ENCODE results near the gene RAD51AP2. TPM values are rescaled to one million over a fixed set of nuclear protein-coding genes. Genes with fewer than 3 reads are reported as not detected.

The RAD51AP2 gene
- total and polyA plus RNA-seq, 2 donors (not counting 3 experiments of a cell fraction or from before 2014, with no cell fraction given) = not detected

DNA sequence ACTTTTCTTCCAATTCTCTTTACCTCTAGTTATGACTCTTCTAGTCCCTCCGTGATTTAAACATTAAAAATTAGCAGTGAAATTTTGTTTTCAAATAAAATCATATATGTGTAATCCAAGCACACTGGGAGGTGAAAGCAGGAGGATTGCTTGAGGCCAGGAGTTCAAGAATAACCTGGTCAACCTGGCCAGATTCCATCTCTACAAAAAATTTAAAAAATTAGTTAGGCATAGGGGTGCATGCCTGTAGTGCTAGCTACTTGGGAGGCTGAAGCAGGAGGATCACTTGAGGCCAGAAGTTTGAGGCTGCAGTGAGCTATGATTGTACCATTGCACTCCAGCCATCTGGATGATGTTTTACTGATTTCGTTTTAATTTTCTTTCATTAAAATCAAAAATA, 15.3 kb upstream of the RAD51AP2 start:
- no peaks in the 10 kb centered on the region for H3K9me1 ChIP-seq (replicated peaks; ENCODE audit: control insufficient read depth, extremely low read depth, insufficient read depth, low read length)
- no peaks in the 10 kb centered on the region for H4K20me1 ChIP-seq (replicated peaks; ENCODE audit: control insufficient read depth, extremely low read depth, insufficient read depth, low read length)
- no peak overlapping the region for H3K4me2 ChIP-seq (ENCODE audit: insufficient read depth, low read length)
- FAIRE-seq (no peak), DNase-seq (ENCODE audit: low read depth, low spot score) (no peak)
- BruUV-seq (replicated peaks) = no TSS peak
- H3K9ac ChIP-seq (replicated peaks; ENCODE audit: extremely low read depth, insufficient read depth, low read length) = no peak overlapping the region
- TF ChIP-seq JUN (IDR thresholded peaks at IDR 0.05; ENCODE audit: borderline replicate concordance, insufficient read depth, insufficient read length, low read depth) (no peak), FOS (IDR thresholded peaks at IDR 0.05; ENCODE audit: borderline replicate concordance, insufficient read depth, low read length) (no peak), CTCF (IDR thresholded peaks at IDR 0.05; ENCODE audit: extremely low read depth in 1 of 2, insufficient read depth in 1 of 2, low read depth in 1 of 2, low read length in 2 of 2) (no peak), POLR2AphosphoS5 (IDR thresholded peaks at IDR 0.05; ENCODE audit: insufficient read depth, low read depth, low read length) (no peak), GATA2 (IDR thresholded peaks at IDR 0.05; ENCODE audit: insufficient read depth, insufficient read length, low read depth, low read length) (no peak)
- peaks cover 15 to 19% of the 10 kb centered on the region in 2 experiments for H3K27me3 ChIP-seq (ENCODE audit: control insufficient read depth in 2 of 2, insufficient read depth in 2 of 2, low read length in 2 of 2)
- H3K4me3 ChIP-seq (replicated peaks in 1 of 3; ENCODE audit: insufficient read depth in 1 of 3, low read depth in 1 of 3, low read length in 3 of 3) = no peak overlapping the region
- H2AFZ ChIP-seq (ENCODE audit: low read depth, low read length) = no peak overlapping the region
- no peaks in the 10 kb centered on the region for H3K79me2 ChIP-seq (ENCODE audit: control insufficient read depth, insufficient read depth, low read length)
- ChIA-PET CTCF (no interaction called here), POLR2A (no interaction called here)
- dilution Hi-C loops (cut with MboI; ENCODE audit: extremely low pct_ligation_motif_present, low sequenced_read_pairs) (no loop called here), intact Hi-C loops (cut with micrococcal nuclease) (no loop called here)
- H3K36me3 ChIP-seq (ENCODE audit: control insufficient read depth in 2 of 2, extremely low read depth in 1 of 2, insufficient read depth in 2 of 2, low read length in 2 of 2) = no peaks in the 10 kb centered on the region
- peaks cover 6% of the 10 kb centered on the region for H3K4me1 ChIP-seq (ENCODE audit: control insufficient read depth, extremely low read depth, insufficient read depth, low read length)
- no peak overlapping the region for H3K27ac ChIP-seq (ENCODE audit: insufficient read depth, low read depth, low read length)
- no peaks in the 10 kb centered on the region for H3K9me3 ChIP-seq (replicated peaks; ENCODE audit: control insufficient read depth, insufficient read depth, low read length)

- no peak overlapping the region for H3K27ac ChIP-seq (ENCODE audit: insufficient read depth, low read depth, low read length)
- ChIA-PET CTCF (no interaction called here), POLR2A (no interaction called here)
- intact Hi-C loops (cut with micrococcal nuclease) = no loop called here
- H3K9me3 ChIP-seq (replicated peaks; ENCODE audit: control insufficient read depth, insufficient read depth, low read length) = no peaks in the 10 kb centered on the region
- no peaks in the 10 kb centered on the region for H3K36me3 ChIP-seq (ENCODE audit: control insufficient read depth in 2 of 2, extremely low read depth in 1 of 2, insufficient read depth in 2 of 2, low read length in 2 of 2)
- DNase-seq (ENCODE audit: low read depth, low spot score) = no peak
- FAIRE-seq = no peak
- H3K9ac ChIP-seq (replicated peaks; ENCODE audit: extremely low read depth, insufficient read depth, low read length) = no peak overlapping the region
- TF ChIP-seq POLR2AphosphoS5 (IDR thresholded peaks at IDR 0.05; ENCODE audit: insufficient read depth, low read depth, low read length) (no peak), JUN (IDR thresholded peaks at IDR 0.05; ENCODE audit: borderline replicate concordance, insufficient read depth, insufficient read length, low read depth) (no peak), EZH2 (IDR thresholded peaks at IDR 0.05; ENCODE audit: borderline replicate concordance, low read depth, low read length, severe bottlenecking) (no peak), GATA2 (IDR thresholded peaks at IDR 0.05; ENCODE audit: insufficient read depth, insufficient read length, low read depth, low read length) (no peak), CTCF (IDR thresholded peaks at IDR 0.05; ENCODE audit: extremely low read depth in 1 of 2, insufficient read depth in 1 of 2, low read depth in 1 of 2, low read length in 2 of 2) (no peak), FOS (IDR thresholded peaks at IDR 0.05; ENCODE audit: borderline replicate concordance, insufficient read depth, low read length) (no peak), MYC (IDR thresholded peaks at IDR 0.05; ENCODE audit: low read depth, low read length) (no peak), POLR2A (IDR thresholded peaks at IDR 0.05; ENCODE audit: low read depth, low read length) (no peak)
- TF ChIP-seq, protein P1, sequence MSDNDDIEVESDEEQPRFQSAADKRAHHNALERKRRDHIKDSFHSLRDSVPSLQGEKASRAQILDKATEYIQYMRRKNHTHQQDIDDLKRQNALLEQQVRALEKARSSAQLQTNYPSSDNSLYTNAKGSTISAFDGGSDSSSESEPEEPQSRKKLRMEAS (IDR thresholded peaks at IDR 0.05; ENCODE audit: insufficient read depth, insufficient read length) = no peak
- dilution Hi-C loops (cut with MboI; ENCODE audit: extremely low pct_ligation_motif_present, low sequenced_read_pairs) = no loop called here
- H3K4me1 ChIP-seq (ENCODE audit: control insufficient read depth, extremely low read depth, insufficient read depth, low read length) = no peaks in the 10 kb centered on the region
- no peak overlapping the region for H3K4me2 ChIP-seq (ENCODE audit: insufficient read depth, low read length)
- H2AFZ ChIP-seq (ENCODE audit: low read depth, low read length) = no peak overlapping the region
- no peak overlapping the region for H3K4me3 ChIP-seq (replicated peaks in 1 of 3; ENCODE audit: insufficient read depth in 1 of 3, low read depth in 1 of 3, low read length in 3 of 3)
- no peaks in the 10 kb centered on the region for H3K79me2 ChIP-seq (ENCODE audit: control insufficient read depth, insufficient read depth, low read length)
- H3K9me1 ChIP-seq (replicated peaks; ENCODE audit: control insufficient read depth, extremely low read depth, insufficient read depth, low read length) = no peaks in the 10 kb centered on the region
- H3K27me3 ChIP-seq (ENCODE audit: control insufficient read depth in 2 of 2, insufficient read depth in 2 of 2, low read length in 2 of 2) = peaks cover 0 to 1% of the 10 kb centered on the region in 2 experiments
- BruUV-seq (replicated peaks) = no TSS peak
- no peaks in the 10 kb centered on the region for H4K20me1 ChIP-seq (replicated peaks; ENCODE audit: control insufficient read depth, extremely low read depth, insufficient read depth, low read length)
Observed at GRCh38 chr2:17529771-17530170, 11.5 kb upstream of the RAD51AP2 start.
